Pancreas (tissue), 10 donors: Measurements from ENCODE around the gene RANBP1. TPM values are rescaled to one million over a fixed set of nuclear protein-coding genes. Genes with fewer than 3 reads are reported as not detected.
A peak's percentile ranks its signal among the peaks of the same experiment; 100 is the strongest.

Experiments
- ATAC-seq, 4 donors: fragments of 200-7000 bp; cut with Tn5 transposase; one replicate each; pipeline versions ENCODE4 v1.8.0 to v1.9.1; 2020; ENCODE audit warnings: mild to moderate bottlenecking in 4 of 4, moderate library complexity in 4 of 4
- DNase-seq, 6 donors: peaks; one replicate each; pipeline ENCODE4 v3.0.0-alpha.2; 2020
- FAIRE-seq: peaks from 2 replicates; lab custom pipeline; 2012; peaks lifted over from hg19 to GRCh38; lab: Jason Lieb, UNC
- H3K27ac ChIP-seq, 4 donors: fragments of 200-600 bp; sonication (generic); 1 replicate in 3 of 4; 2 replicates in 1 of 4; pipeline versions ENCODE4 v1.5.0 to v1.8.0; 2020
- H3K27me3 ChIP-seq, 4 donors: fragments of 200-600 bp; one replicate each; pipeline ENCODE4 v1.8.0; 2021
- H3K36me3 ChIP-seq, 3 donors: fragments of 200-600 bp; sonication (generic) in 1 of 3; one replicate each; pipeline versions ENCODE4 v1.5.0 to v1.8.0; 2020 to 2021
- H3K4me1 ChIP-seq, 3 donors: fragments of 200-600 bp; one replicate each; pipeline ENCODE4 v1.8.0; 2021
- H3K4me3 ChIP-seq, 4 donors: fragments of 200-600 bp; sonication (generic) in 2 of 4; one replicate each; pipeline versions ENCODE4 v1.5.0 to v1.8.0; 2020 to 2021
- H3K9me3 ChIP-seq, 4 donors: fragments of 200-600 bp; one replicate each; pipeline ENCODE4 v1.8.0; 2021
- CTCF ChIP-seq, 4 donors: fragments of 200-600 bp; sonication (generic) in 3 of 4; IDR thresholded peaks; one replicate each; pipeline versions ENCODE4 v1.5.0 to v1.8.0; 2021; ENCODE audit warnings: antibody characterized with exemption in 4 of 4
- WGBS, 2 donors: extraction: QIAGEN DNeasy Blood & Tissue Kit; methylation state at CpG; one replicate each; pipeline ENCODE4 v1.1.7; 2013; 5-methylcytosine and 5-hydroxymethylcytosine counted together
- intact Hi-C, 3 donors: fragments of 100-400 bp; cut with DNase I; formaldehyde crosslinking; loops; one replicate each; pipeline versions ENCODE4 v1.11.1 to v1.14.2; 2022
- polyA plus RNA-seq, 2 donors: library from polyadenylated mRNA; stranded (reverse); fragments of 200-250 nt; gene quantifications; one replicate each; pipeline ENCODE4 v1.2.3, GENCODE V29; 2013
- total RNA-seq, 6 donors: library from RNA; stranded (reverse); fragmentation: NEBNext Ultra II Directional in 4 of 6; extraction: Animal tissue kit (Norgen Biotek cat#: 25700) in 4 of 6; gene quantifications; one replicate each; pipeline versions ENCODE4 v1.2.1 to v1.2.4, GENCODE V29; 2021 to 2023
- donor health status: healthy with polysubstance abuse.
- donor health status: DM: no; HTN: no; CAD: no; lungs with moderate emphysema.
- donor health status: DM: no; HTN: no; CAD: no.
- donor health status: control.
- donor health status: control.
- donor health status: Bipolar disorder and iron deficiency.
- donor health status: DM: yes; HTN: yes; CAD: no.
- donor health status: DM: no; HTN: no; CAD: no.
- donor health status: DM: no; HTN: no; CAD: no.
- donor health status: DM: yes; HTN: yes; CAD: no.

RANBP1 gene
- total and polyA plus RNA-seq, 8 donors = 25.1 to 44.0 (median 34.3) TPM

GRCh38 chr22:20102203-20102780, 13.6 kb upstream of the RANBP1 start:
- FAIRE-seq = no peak
- no peak for TF ChIP-seq CTCF (IDR thresholded peaks at IDR 0.05)
- 86 to 92% methylated on average over 12 of the region's 12 CpGs for WGBS, 2 donors
- Histone ChIP-seq H3K9me3 (no peaks in the 10 kb centered on the region), H3K27me3 (no peaks in the 10 kb centered on the region), H3K4me3 (no peak overlapping the region), H3K36me3 (peaks cover 0 to 33% (median 13%) of the 10 kb centered on the region in 3 donors), H3K27ac (no peak overlapping the region), H3K4me1 (no peaks in the 10 kb centered on the region)
- intact Hi-C loops = no loop called here
- no peak for ATAC-seq
- peak in 2 of 6 donors; percentile 4 to 10 for DNase-seq

DNA sequence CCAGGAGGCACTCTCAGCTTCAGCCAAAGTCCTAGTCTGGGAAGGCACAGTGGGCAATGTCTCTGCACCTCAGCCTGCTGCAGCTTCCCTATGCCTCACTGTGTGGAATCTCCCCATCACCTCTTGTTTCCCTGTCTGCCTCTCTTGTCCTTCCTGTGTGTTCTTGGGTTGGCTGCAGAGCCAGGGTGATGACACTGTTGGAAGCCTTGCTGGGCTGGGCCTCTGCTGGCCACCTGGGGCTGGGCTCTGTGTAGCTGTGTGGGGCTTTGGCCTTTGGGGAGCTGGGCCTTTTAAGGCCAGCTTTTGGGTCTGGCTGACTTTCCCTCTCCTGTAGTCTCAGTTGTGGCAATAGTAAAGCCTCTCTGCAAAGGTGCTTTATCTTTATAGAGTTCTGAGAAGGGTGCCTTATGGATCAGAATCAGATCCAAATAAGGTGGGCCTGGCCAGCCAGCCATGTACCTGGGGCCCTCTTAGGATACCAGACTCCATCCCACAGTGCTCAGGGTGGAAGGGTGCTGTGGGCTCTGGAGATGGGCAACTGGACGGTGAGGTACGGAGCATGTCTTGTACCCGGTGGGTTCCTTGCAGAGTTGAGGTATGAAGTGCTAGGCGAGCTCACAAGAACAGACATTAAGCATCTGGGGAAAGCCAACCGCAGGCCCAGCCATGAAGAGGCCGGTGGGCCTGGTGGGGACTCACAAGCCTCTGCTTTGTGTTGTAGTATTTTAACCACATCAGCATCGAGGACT, 10.3 kb upstream of the RANBP1 start:
- no peak for FAIRE-seq
- Histone ChIP-seq H3K4me1 (no peaks in the 10 kb centered on the region), H3K27me3 (no peaks in the 10 kb centered on the region), H3K9me3 (no peaks in the 10 kb centered on the region), H3K27ac (no peak overlapping the region), H3K4me3 (no peak overlapping the region), H3K36me3 (peaks cover 0 to 61% (median 40%) of the 10 kb centered on the region in 3 donors)
- no peak for TF ChIP-seq CTCF (IDR thresholded peaks at IDR 0.05)
- 93 to 95% methylated on average over 7 of the region's 7 CpGs for WGBS, 2 donors
- ATAC-seq = no peak
- intact Hi-C loops = no loop called here
- peak in 2 of 6 donors; percentile 4 to 25 for DNase-seq

- no peak for TF ChIP-seq CTCF (IDR thresholded peaks at IDR 0.05)
- ATAC-seq (no peak), DNase-seq (peak in 2 of 6 donors; percentile 20 to 24), FAIRE-seq (no peak)
- H3K4me3 ChIP-seq = no peak overlapping the region
- H3K27me3 ChIP-seq = no peaks in the 10 kb centered on the region
- H3K36me3 ChIP-seq = peaks cover 0 to 56% (median 40%) of the 10 kb centered on the region in 3 donors
- no peak overlapping the region for H3K27ac ChIP-seq
- WGBS, 2 donors = 87 to 88% methylated on average over 19 to 20 of the region's 20 CpGs
- peaks cover 0 to 4% (median 0%) of the 10 kb centered on the region in 3 donors for H3K4me1 ChIP-seq
- H3K9me3 ChIP-seq = no peaks in the 10 kb centered on the region
- intact Hi-C loops = no loop called here
These were observed 9.6 kb upstream of the RANBP1 start for GRCh38 chr22:20106205-20106848.

DNA sequence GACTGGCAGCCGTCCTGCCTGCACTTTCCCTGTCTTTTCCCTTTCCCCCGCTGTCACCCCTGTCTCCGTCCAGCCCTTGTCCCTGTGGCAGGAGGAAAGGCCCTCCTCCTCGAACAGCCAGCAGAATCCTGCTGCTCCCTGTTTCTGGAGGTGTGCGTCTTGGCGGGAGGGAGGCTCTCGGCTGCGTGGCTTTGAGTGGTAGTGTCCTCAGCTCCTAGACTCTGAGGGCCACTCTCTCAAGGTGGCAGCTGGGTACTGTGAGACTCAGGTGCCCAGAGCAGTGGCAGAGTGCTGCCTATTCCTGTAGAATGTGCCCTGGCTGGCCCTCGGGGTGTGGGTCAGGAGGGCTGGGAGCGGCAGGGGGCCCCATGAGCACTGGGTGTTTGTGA, 9.1 kb upstream of the RANBP1 start:
- intact Hi-C loops = no loop called here
- Histone ChIP-seq H3K36me3 (peaks cover 0 to 56% (median 40%) of the 10 kb centered on the region in 3 donors), H3K9me3 (no peaks in the 10 kb centered on the region), H3K4me3 (no peak overlapping the region), H3K27ac (no peak overlapping the region), H3K4me1 (peaks cover 0 to 5% (median 1%) of the 10 kb centered on the region in 3 donors), H3K27me3 (no peaks in the 10 kb centered on the region)
- ATAC-seq = no peak
- peak in 2 of 6 donors; percentile 21 to 56 for DNase-seq
- 93 to 94% methylated on average over 10 of the region's 10 CpGs for WGBS, 2 donors
- FAIRE-seq = no peak
- TF ChIP-seq CTCF (IDR thresholded peaks at IDR 0.05) = no peak
